Pancreas (tissue), 10 donors: ENCODE data around the gene SPOCK3. TPM values are rescaled to one million over a fixed set of nuclear protein-coding genes. Genes with fewer than 3 reads are reported as not detected.
"Not testable (repeated sequence)": the region's sequence is repeated elsewhere in the genome, so short reads cannot be mapped to it uniquely, and the experiment has no call there.

Experiments used
- ATAC-seq, 4 donors: fragments of 200-7000 bp; cut with Tn5 transposase; one replicate each; pipeline versions ENCODE4 v1.8.0 to v1.9.1; 2020; ENCODE audit warnings: mild to moderate bottlenecking in 4 of 4, moderate library complexity in 4 of 4
- DNase-seq, 6 donors: peaks; one replicate each; pipeline ENCODE4 v3.0.0-alpha.2; 2020
- FAIRE-seq: peaks from 2 replicates; lab custom pipeline; 2012; peaks lifted over from hg19 to GRCh38; lab: Jason Lieb, UNC
- H3K27ac ChIP-seq, 4 donors: fragments of 200-600 bp; sonication (generic); 1 replicate in 3 of 4; 2 replicates in 1 of 4; pipeline versions ENCODE4 v1.5.0 to v1.8.0; 2020
- H3K27me3 ChIP-seq, 4 donors: fragments of 200-600 bp; one replicate each; pipeline ENCODE4 v1.8.0; 2021
- H3K36me3 ChIP-seq, 3 donors: fragments of 200-600 bp; sonication (generic) in 1 of 3; one replicate each; pipeline versions ENCODE4 v1.5.0 to v1.8.0; 2020 to 2021
- H3K4me1 ChIP-seq, 3 donors: fragments of 200-600 bp; one replicate each; pipeline ENCODE4 v1.8.0; 2021
- H3K4me3 ChIP-seq, 4 donors: fragments of 200-600 bp; sonication (generic) in 2 of 4; one replicate each; pipeline versions ENCODE4 v1.5.0 to v1.8.0; 2020 to 2021
- H3K9me3 ChIP-seq, 4 donors: fragments of 200-600 bp; one replicate each; pipeline ENCODE4 v1.8.0; 2021
- whole genome bisulfite sequencing, 2 donors: extraction: QIAGEN DNeasy Blood & Tissue Kit; methylation state at CpG; one replicate each; pipeline ENCODE4 v1.1.7; 2013; 5-methylcytosine and 5-hydroxymethylcytosine counted together
- intact Hi-C, 3 donors: fragments of 100-400 bp; cut with DNase I; formaldehyde crosslinking; loops; one replicate each; pipeline versions ENCODE4 v1.11.1 to v1.14.2; 2022
- polyA plus RNA-seq, 2 donors: library from polyadenylated mRNA; stranded (reverse); fragments of 200-250 nt; gene quantifications; one replicate each; pipeline ENCODE4 v1.2.3, GENCODE V29; 2013
- total RNA-seq, 6 donors: library from RNA; stranded (reverse); fragmentation: NEBNext Ultra II Directional in 4 of 6; extraction: Animal tissue kit (Norgen Biotek cat#: 25700) in 4 of 6; gene quantifications; one replicate each; pipeline versions ENCODE4 v1.2.1 to v1.2.4, GENCODE V29; 2021 to 2023
- TF ChIP-seq, protein P1 (sequence below), 4 donors: fragments of 200-600 bp; sonication (generic) in 3 of 4; IDR thresholded peaks; one replicate each; pipeline versions ENCODE4 v1.5.0 to v1.8.0; 2021; ENCODE audit warnings: antibody characterized with exemption in 4 of 4
- donor health status: healthy with polysubstance abuse.
- donor health status: DM: no; HTN: no; CAD: no; lungs with moderate emphysema.
- donor health status: DM: no; HTN: no; CAD: no.
- donor health status: control.
- donor health status: control.
- donor health status: Bipolar disorder and iron deficiency.
- donor health status: DM: yes; HTN: yes; CAD: no.
- donor health status: DM: no; HTN: no; CAD: no.
- donor health status: DM: no; HTN: no; CAD: no.
- donor health status: DM: yes; HTN: yes; CAD: no.

The SPOCK3 gene
- total and polyA plus RNA-seq, 8 donors = 0.16 to 3.1 (median 0.61) TPM

DNA sequence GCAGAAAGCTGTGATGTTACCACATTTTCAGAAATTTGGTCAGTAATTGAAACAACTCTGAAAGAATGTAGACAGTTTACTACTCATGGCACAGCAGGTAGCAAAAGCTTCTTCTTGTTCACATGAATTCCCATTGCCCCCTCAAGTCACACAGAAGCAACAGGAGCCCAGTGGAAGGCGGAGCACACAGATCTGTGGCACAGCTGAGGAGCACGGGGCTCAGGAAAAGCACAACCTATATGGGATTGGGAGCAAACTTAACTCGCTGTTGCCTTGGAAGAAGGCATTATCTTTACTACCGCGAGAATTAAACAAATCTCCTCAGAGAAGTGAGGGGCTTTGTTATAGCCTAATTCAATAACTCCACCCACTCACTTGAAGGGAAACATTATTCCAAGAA lies 358.5 kb downstream of the SPOCK3 start:
- intact Hi-C loops = no loop called here
- no peaks in the 10 kb centered on the region for H3K4me1 ChIP-seq
- ATAC-seq (no peak), DNase-seq (no peak), FAIRE-seq (no peak)
- H3K9me3 ChIP-seq = no peaks in the 10 kb centered on the region
- H3K36me3 ChIP-seq = no peaks in the 10 kb centered on the region
- 33 to 46% methylated on average over 5 of the region's 5 CpGs for WGBS, 2 donors
- no peak overlapping the region for H3K4me3 ChIP-seq
- TF ChIP-seq, protein P1, sequence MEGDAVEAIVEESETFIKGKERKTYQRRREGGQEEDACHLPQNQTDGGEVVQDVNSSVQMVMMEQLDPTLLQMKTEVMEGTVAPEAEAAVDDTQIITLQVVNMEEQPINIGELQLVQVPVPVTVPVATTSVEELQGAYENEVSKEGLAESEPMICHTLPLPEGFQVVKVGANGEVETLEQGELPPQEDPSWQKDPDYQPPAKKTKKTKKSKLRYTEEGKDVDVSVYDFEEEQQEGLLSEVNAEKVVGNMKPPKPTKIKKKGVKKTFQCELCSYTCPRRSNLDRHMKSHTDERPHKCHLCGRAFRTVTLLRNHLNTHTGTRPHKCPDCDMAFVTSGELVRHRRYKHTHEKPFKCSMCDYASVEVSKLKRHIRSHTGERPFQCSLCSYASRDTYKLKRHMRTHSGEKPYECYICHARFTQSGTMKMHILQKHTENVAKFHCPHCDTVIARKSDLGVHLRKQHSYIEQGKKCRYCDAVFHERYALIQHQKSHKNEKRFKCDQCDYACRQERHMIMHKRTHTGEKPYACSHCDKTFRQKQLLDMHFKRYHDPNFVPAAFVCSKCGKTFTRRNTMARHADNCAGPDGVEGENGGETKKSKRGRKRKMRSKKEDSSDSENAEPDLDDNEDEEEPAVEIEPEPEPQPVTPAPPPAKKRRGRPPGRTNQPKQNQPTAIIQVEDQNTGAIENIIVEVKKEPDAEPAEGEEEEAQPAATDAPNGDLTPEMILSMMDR (IDR thresholded peaks at IDR 0.05) = no peak
- H3K27ac ChIP-seq = no peak overlapping the region
- no peaks in the 10 kb centered on the region for H3K27me3 ChIP-seq

DNA sequence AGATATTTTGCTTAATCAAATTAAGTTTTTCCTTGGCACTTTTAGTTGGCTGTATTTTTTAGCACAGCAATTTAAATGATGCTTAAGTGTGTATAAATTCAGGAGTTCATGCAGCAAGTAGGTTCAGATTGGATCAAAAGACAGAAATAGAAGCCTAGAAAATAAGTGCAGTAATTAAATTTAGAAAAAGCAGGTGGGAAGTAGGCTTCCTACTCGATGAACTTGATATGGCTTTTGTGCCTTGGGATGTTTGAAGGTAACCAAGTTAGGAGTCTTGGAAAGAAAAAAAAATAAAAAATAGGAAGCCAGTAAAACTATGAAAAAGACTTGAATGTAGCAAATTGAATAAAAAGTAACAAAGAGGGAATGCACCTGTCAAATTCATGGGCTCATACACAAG lies 372.3 kb downstream of the SPOCK3 start:
- Histone ChIP-seq H3K27me3 (no peaks in the 10 kb centered on the region), H3K27ac (no peak overlapping the region), H3K4me1 (no peaks in the 10 kb centered on the region), H3K36me3 (no peaks in the 10 kb centered on the region), H3K9me3 (no peaks in the 10 kb centered on the region), H3K4me3 (no peak overlapping the region)
- FAIRE-seq (no peak), DNase-seq (no peak), ATAC-seq (no peak)
- TF ChIP-seq, protein P1 (IDR thresholded peaks at IDR 0.05) = no peak
- intact Hi-C loops = no loop called here
- 78 to 88% methylated on average over 1 of the region's 1 CpG for WGBS, 2 donors

GRCh38 chr4:166850398-166850797 lies 383.9 kb downstream of the SPOCK3 start:
- DNase-seq, H3K36me3 ChIP-seq, H3K4me3 ChIP-seq, FAIRE-seq, ATAC-seq, H3K27me3 ChIP-seq, intact Hi-C loops, H3K27ac ChIP-seq, H3K9me3 ChIP-seq, H3K4me1 ChIP-seq: not testable (repeated sequence)
- 92 to 94% methylated on average over 23 of the region's 23 CpGs for WGBS, 2 donors

DNA sequence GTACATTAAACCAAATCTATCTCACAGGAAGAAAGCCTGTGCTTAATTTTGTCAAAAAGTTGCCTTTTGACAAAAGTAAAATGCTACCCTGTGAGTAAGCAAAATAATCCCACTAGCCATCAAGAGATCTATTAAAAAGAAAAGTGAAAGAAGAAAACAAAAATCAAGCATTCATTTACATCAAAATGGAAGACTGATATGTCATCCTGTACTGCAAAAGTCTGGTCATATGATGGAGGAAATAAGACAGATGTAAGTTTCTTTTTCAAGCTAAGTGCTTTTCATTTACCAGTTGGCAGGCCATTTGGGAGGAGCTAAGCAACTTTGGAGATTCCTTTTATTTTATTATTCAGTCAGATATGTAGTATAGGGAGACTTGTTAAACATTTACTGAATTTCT lies 387.4 kb downstream of the SPOCK3 start:
- Histone ChIP-seq H3K36me3 (no peaks in the 10 kb centered on the region), H3K9me3 (no peaks in the 10 kb centered on the region), H3K27ac (no peak overlapping the region), H3K4me1 (no peaks in the 10 kb centered on the region), H3K27me3 (no peaks in the 10 kb centered on the region), H3K4me3 (no peak overlapping the region)
- DNase-seq = no peak
- TF ChIP-seq, protein P1 (IDR thresholded peaks at IDR 0.05) = no peak
- FAIRE-seq = no peak
- intact Hi-C loops = no loop called here
- no peak for ATAC-seq

DNA sequence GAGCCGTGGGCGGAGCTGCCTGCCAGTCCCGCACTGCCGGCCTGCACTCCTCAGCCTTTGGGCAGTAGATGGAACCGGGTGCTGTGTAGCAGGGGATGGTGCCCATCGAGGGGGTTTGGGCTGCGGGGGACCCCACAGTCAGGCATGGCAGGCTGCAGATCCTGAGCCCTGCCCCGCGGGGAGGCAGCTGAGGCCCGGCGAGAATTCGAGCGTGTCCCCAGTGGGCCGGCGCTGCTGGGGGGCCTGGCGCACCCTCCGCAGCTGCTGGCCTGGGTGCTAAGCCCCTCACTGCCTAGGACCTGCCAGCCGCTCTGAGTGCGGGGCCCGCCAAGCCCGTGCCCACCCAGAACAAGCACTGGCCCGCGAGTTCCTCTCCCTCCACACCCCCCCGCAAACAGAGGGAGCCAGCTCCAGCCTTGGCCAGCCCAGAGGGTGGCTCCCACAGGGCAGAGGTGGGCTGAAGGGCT lies 391.5 kb downstream of the SPOCK3 start:
- peak in 2 of 6 donors; percentile 13 to 64 for DNase-seq
- Histone ChIP-seq H3K4me1 (no peaks in the 10 kb centered on the region), H3K9me3 (no peaks in the 10 kb centered on the region), H3K4me3 (no peak overlapping the region), H3K36me3 (no peaks in the 10 kb centered on the region), H3K27ac (no peak overlapping the region), H3K27me3 (no peaks in the 10 kb centered on the region)
- intact Hi-C loops = no loop called here
- WGBS, 2 donors = 92 to 96% methylated on average over 18 to 24 of the region's 24 CpGs
- TF ChIP-seq, protein P1 (IDR thresholded peaks at IDR 0.05) = no peak
- no peak for ATAC-seq
- no peak for FAIRE-seq
